NCI-H2227 (cell line): ENCODE measurements around the gene EVI5L.

ENCODE experiments used
- DNase-seq: peaks from one replicate; lab custom pipeline; 2025; ENCODE audit not compliant: unreplicated experiment; lab: John Stamatoyannopoulos, UW

The EVI5L gene

GRCh38 chr19:7910321-7911161 is 80.5 kb downstream of the EVI5L start:
- no peak for DNase-seq

GRCh38 chr19:7911508-7912143 is 81.6 kb downstream of the EVI5L start:
- no peak for DNase-seq

GRCh38 chr19:7912144-7912696 is 82.2 kb downstream of the EVI5L start:
- no peak for DNase-seq

- no peak for DNase-seq
Observed at GRCh38 chr19:7912697-7913564, 82.9 kb downstream of the EVI5L start.

- DNase-seq: no peak
Observed at GRCh38 chr19:7913652-7914051, 83.6 kb downstream of the EVI5L start.

- no peak for DNase-seq
Observed at GRCh38 chr19:7914099-7914498, 84.1 kb downstream of the EVI5L start.
